ENCODE results near the gene BRAF. TPM values are rescaled to one million over a fixed set of nuclear protein-coding genes. Genes with fewer than 3 reads are reported as not detected.
A peak's percentile ranks its signal among the peaks of the same experiment; 100 is the strongest.

BRAF gene
- total RNA-seq, 2 experiments from 2014 or later: 49.9 to 57.8 TPM

DNA sequence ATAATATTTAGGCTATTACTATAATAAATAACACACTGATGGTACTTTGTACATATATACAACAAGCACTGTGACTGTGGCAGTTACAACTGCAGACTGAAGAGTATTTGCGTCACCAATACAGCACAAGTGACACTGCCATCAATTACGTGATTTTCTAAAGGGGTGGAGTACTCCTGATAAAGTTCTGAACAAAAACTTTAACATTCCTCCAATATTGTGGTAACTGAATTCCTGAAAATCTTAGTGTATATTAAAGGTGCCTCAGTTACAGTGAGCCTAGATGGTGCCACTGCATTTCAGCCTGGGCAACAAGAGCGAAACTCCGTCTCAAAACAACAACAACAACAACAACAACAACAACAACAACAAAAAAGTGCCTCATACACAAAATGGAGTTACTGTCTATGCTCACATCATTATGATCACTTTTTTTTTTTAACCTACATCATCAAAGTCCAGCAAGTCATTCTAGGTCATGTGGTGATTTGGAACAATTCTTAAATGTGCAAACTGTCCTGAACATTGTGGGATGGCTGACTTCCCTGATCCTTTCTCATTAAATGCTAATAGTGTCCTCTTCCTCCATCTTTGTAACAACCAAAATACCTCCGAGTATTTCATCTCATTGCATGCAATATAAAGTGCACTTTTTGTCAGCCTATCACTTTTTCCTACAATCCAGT, 15.1 kb downstream of the BRAF start:
- TF ChIP-seq, protein P1, sequence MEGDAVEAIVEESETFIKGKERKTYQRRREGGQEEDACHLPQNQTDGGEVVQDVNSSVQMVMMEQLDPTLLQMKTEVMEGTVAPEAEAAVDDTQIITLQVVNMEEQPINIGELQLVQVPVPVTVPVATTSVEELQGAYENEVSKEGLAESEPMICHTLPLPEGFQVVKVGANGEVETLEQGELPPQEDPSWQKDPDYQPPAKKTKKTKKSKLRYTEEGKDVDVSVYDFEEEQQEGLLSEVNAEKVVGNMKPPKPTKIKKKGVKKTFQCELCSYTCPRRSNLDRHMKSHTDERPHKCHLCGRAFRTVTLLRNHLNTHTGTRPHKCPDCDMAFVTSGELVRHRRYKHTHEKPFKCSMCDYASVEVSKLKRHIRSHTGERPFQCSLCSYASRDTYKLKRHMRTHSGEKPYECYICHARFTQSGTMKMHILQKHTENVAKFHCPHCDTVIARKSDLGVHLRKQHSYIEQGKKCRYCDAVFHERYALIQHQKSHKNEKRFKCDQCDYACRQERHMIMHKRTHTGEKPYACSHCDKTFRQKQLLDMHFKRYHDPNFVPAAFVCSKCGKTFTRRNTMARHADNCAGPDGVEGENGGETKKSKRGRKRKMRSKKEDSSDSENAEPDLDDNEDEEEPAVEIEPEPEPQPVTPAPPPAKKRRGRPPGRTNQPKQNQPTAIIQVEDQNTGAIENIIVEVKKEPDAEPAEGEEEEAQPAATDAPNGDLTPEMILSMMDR (IDR thresholded peaks at IDR 0.05): no peak
- no peaks in the 10 kb centered on the region for H3K27me3 ChIP-seq (ENCODE audit: control insufficient read depth in 1 of 2, insufficient read depth in 2 of 2, low read length in 2 of 2)
- ChIA-PET POLR2A (interaction anchor here (1.0 kb wide), 1 partner anchor 11 kb away, joined by 4 read pairs; no protein-coding TSS in a partner anchor), CTCF (no interaction called here)
- H3K9me3 ChIP-seq (ENCODE audit: control insufficient read depth in 1 of 2, insufficient read depth in 1 of 2, low read length in 2 of 2): no peaks in the 10 kb centered on the region
- Mint-ChIP-seq H3K4me1 (ENCODE audit: low read depth) (peaks cover 62% of the 10 kb centered on the region), H3K27ac (no peak overlapping the region), H3K4me3 (no peak overlapping the region), H3K27me3 (no peaks in the 10 kb centered on the region), H3K9me3 (no peaks in the 10 kb centered on the region), H3K36me3 (ENCODE audit: low read depth) (peaks cover 3% of the 10 kb centered on the region)
- intact Hi-C loops (cut with DNase I, micrococcal nuclease): loop anchor here in 1 of 2 experiments (2.0 kb wide), 1 partner anchor 15 kb away; no protein-coding TSS in a partner anchor
- no peak overlapping the region for H3K4me3 ChIP-seq (ENCODE audit: low read length)
- no peak for DNase-seq
- H3K36me3 ChIP-seq (ENCODE audit: insufficient read depth, low read length): no peaks in the 10 kb centered on the region
- ATAC-seq (ENCODE audit: poor library complexity): no peak
- H3K4me1 ChIP-seq (ENCODE audit: insufficient read depth, low read length): peaks cover 4% of the 10 kb centered on the region
- no peak overlapping the region for H3K27ac ChIP-seq (ENCODE audit: low read depth in 1 of 2, low read length in 2 of 2)

DNA sequence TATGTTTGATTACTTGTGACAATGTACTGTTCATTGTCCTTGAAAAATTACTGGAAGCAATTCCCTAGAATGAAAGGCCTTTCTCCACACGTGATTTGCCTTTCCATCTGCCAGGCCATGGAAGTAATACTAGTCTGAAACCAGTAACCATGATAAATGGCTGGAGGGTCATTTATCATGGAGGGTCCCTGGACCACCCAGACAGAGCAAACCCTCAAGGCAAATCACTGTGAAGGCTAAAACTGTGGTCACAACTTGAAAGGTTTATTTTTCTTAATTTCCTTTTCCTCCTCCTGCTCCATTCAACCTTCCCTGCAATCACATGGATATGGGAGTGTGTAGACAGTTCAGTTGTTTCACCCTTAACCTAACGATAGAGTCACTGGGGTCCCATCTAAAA, 16.4 kb downstream of the BRAF start:
- H3K27me3 Mint-ChIP-seq: no peaks in the 10 kb centered on the region
- peaks cover 66% of the 10 kb centered on the region for H3K4me1 Mint-ChIP-seq (ENCODE audit: low read depth)
- Histone ChIP-seq H3K4me1 (ENCODE audit: insufficient read depth, low read length) (peaks cover 4% of the 10 kb centered on the region), H3K36me3 (ENCODE audit: insufficient read depth, low read length) (no peaks in the 10 kb centered on the region), H3K4me3 (ENCODE audit: low read length) (no peak overlapping the region), H3K27ac (ENCODE audit: low read depth in 1 of 2, low read length in 2 of 2) (no peak overlapping the region), H3K9me3 (ENCODE audit: control insufficient read depth in 1 of 2, insufficient read depth in 1 of 2, low read length in 2 of 2) (no peaks in the 10 kb centered on the region), H3K27me3 (ENCODE audit: control insufficient read depth in 1 of 2, insufficient read depth in 2 of 2, low read length in 2 of 2) (no peaks in the 10 kb centered on the region)
- peaks cover 3% of the 10 kb centered on the region for H3K36me3 Mint-ChIP-seq (ENCODE audit: low read depth)
- ATAC-seq (ENCODE audit: poor library complexity) (no peak), DNase-seq (no peak)
- no peak overlapping the region for H3K27ac Mint-ChIP-seq
- POLR2A ChIA-PET: interaction anchor here (0.7 to 0.8 kb wide), 2 partner anchors 8 to 16 kb away, joined by 3 read pairs; no protein-coding TSS in a partner anchor
- TF ChIP-seq, protein P1 (IDR thresholded peaks at IDR 0.05): no peak
- H3K9me3 Mint-ChIP-seq: peaks cover 5% of the 10 kb centered on the region
- CTCF ChIA-PET: no interaction called here
- no peak overlapping the region for H3K4me3 Mint-ChIP-seq
- intact Hi-C loops (cut with DNase I, micrococcal nuclease): loop anchor here in 1 of 2 experiments (2.0 kb wide), 1 partner anchor 14 kb away; no protein-coding TSS in a partner anchor

DNA sequence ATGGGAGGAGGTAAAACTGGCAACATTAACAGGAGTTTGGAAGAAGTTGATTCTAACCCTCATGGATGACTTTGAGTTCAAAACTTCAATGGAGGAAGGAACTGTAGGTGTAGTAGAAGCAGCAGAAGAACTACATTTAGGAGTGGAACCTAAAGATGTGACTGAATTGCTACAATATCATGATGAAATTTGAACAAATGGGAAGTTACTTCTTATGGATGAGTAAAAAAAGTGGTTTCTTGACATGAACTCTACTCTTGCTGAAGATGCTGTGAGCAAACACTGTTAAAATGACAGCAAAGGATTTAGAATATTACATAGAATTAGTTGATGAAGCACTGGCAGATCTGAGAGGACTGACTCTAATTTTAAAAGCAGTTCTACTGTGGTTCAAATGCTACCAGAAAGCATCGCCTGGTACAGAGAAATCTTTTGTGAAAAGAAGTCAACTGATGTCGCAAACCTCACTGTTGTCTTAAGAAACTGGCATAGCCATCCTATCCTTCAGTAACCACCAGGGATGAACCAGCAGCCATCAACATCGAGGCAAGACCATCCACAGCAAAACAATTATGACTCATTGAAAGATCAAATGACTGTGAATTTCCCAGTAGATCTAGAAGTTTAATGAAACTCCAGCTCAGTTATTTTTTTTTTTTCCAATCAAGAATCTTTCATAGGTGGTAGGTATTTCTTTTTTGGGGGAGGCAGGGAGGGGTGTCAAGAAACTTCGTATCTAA, 20.8 kb downstream of the BRAF start:
- intact Hi-C loops (cut with DNase I, micrococcal nuclease): loop anchor here in 1 of 2 experiments (2.0 kb wide), 1 partner anchor 15 kb away; no protein-coding TSS in a partner anchor
- Histone ChIP-seq H3K4me1 (ENCODE audit: insufficient read depth, low read length) (peaks cover 14% of the 10 kb centered on the region), H3K36me3 (ENCODE audit: insufficient read depth, low read length) (no peaks in the 10 kb centered on the region), H3K27ac (ENCODE audit: low read depth in 1 of 2, low read length in 2 of 2) (no peak overlapping the region), H3K9me3 (ENCODE audit: control insufficient read depth in 1 of 2, insufficient read depth in 1 of 2, low read length in 2 of 2) (no peaks in the 10 kb centered on the region), H3K4me3 (ENCODE audit: low read length) (no peak overlapping the region), H3K27me3 (ENCODE audit: control insufficient read depth in 1 of 2, insufficient read depth in 2 of 2, low read length in 2 of 2) (no peaks in the 10 kb centered on the region)
- H3K9me3 Mint-ChIP-seq: peaks cover 7% of the 10 kb centered on the region
- peaks cover 82% of the 10 kb centered on the region for H3K4me1 Mint-ChIP-seq (ENCODE audit: low read depth)
- POLR2A ChIA-PET: interaction anchor here (2.0 kb wide), 1 partner anchor 21 kb away, joined by 7 read pairs; the partner anchor contains the start of gene BRAF
- H3K27ac Mint-ChIP-seq: peak overlapping the region; percentile 51
- CTCF ChIA-PET: interaction anchor here (1.6 kb wide), 1 partner anchor 33 kb away, joined by 4 read pairs; no protein-coding TSS in a partner anchor
- DNase-seq (peak in 1 of 14 experiments; percentile 21), ATAC-seq (ENCODE audit: poor library complexity) (no peak)
- no peaks in the 10 kb centered on the region for H3K27me3 Mint-ChIP-seq
- no peak overlapping the region for H3K4me3 Mint-ChIP-seq
- H3K36me3 Mint-ChIP-seq (ENCODE audit: low read depth): no peaks in the 10 kb centered on the region
- TF ChIP-seq, protein P1 (IDR thresholded peaks at IDR 0.05): no peak

Data from CD4-positive, alpha-beta T cell (primary cell).